ENCODE measurements around the gene CAPZA2. TPM values are rescaled to one million over a fixed set of nuclear protein-coding genes. Genes with fewer than 3 reads are reported as not detected.

Gene CAPZA2
- total and polyA plus RNA-seq, 9 of the 15 experiments (the other 6 are each of a cell fraction or from before 2014, with no cell fraction given) = 67.0 to 524 (median 176) TPM

GRCh38 chr7:116951366-116952292 lies 89.2 kb downstream of the CAPZA2 start (continued):
- TF ChIP-seq ZBTB40 (IDR thresholded peaks at IDR 0.05) (peak; percentile 12; the same call in 1 of the 2 replicates), ZBTB40 (CRISPR knock-in tag; IDR thresholded peaks at IDR 0.05) (no peak), ZNF24 (IDR thresholded peaks at IDR 0.05) (0 out of 2 replicates have a peak, but pooled peaks have one; percentile 32), PTBP1 (IDR thresholded peaks at IDR 0.05; ENCODE audit: low read depth, low read length) (no peak), JUND (IDR thresholded peaks at IDR 0.05; ENCODE audit: borderline replicate concordance, low read depth, low read length) (0 out of 2 replicates have a peak, but pooled peaks have one; percentile 20), JUND (tag; IDR thresholded peaks at IDR 0.05; ENCODE audit: borderline replicate concordance, low read depth, low read length) (peak; percentile 23; the same call in 2 of the 3 replicates), SMARCA5 (IDR thresholded peaks at IDR 0.05) (peak; percentile 45; the same call in 1 of the 2 replicates), ZMIZ1 (IDR thresholded peaks at IDR 0.05; ENCODE audit: low read depth in 2 of 2, low read length in 2 of 2) (0 out of 4 replicates have a peak, but pooled peaks of 1 of the 2 experiments have one; percentile 36), TRIM24 (IDR thresholded peaks at IDR 0.05) (peak in 1 of 2 experiments; percentile 16; a peak in 1 of 4 replicates), JUN (IDR thresholded peaks at IDR 0.05; ENCODE audit: borderline replicate concordance, low read depth, low read length) (peak; percentile 2; the same call in 1 of the 2 replicates), JUN (CRISPR knock-in tag; IDR thresholded peaks at IDR 0.05; ENCODE audit: borderline replicate concordance) (no peak)
- TF ChIP-seq, protein P1, sequence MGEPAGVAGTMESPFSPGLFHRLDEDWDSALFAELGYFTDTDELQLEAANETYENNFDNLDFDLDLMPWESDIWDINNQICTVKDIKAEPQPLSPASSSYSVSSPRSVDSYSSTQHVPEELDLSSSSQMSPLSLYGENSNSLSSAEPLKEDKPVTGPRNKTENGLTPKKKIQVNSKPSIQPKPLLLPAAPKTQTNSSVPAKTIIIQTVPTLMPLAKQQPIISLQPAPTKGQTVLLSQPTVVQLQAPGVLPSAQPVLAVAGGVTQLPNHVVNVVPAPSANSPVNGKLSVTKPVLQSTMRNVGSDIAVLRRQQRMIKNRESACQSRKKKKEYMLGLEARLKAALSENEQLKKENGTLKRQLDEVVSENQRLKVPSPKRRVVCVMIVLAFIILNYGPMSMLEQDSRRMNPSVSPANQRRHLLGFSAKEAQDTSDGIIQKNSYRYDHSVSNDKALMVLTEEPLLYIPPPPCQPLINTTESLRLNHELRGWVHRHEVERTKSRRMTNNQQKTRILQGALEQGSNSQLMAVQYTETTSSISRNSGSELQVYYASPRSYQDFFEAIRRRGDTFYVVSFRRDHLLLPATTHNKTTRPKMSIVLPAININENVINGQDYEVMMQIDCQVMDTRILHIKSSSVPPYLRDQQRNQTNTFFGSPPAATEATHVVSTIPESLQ (CRISPR knock-in tag; IDR thresholded peaks at IDR 0.05) = no peak

Measured in K562 (cell line).